Measurements from ENCODE around the gene FAAP24. TPM values are rescaled to one million over a fixed set of nuclear protein-coding genes. Genes with fewer than 3 reads are reported as not detected.
"Not testable (repeated sequence)": the region's sequence is repeated elsewhere in the genome, so short reads cannot be mapped to it uniquely, and the experiment has no call there.

FAAP24 gene
- total RNA-seq, 1 donor from 2014 or later, result 4.1 TPM

DNA sequence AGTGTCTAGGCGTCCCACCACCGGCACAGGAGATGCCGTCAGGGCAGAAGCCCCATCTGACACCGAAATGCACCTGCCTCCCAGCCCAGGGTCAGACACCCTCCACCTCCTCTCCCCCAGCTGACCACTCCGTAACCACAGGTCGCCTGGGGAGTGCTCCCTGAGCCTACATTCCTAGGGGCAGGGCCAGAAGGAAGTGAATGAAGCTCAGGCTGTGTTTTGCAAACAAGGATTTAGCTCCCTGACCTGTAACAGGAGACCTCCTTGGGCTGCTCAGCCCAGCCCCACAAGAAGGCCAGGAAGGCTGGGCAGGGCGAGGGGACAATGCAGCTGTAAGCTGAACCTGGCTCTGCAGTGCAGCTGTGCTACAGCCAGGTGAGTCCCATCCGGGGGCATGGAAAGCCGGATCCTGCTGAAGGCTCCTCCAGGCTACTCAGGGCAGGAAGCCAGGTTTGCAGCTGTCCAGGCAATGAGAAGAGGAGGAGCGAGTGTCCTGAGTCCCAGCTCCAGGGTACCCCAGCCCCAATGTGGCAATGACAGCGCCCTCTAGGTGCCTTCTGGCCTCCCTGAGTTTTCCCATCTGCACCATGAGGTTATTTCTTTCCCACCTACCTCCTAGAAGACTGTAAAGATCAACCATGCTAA lies 50.6 kb downstream of the FAAP24 start:
- FAIRE-seq, result no peak
- Mint-ChIP-seq H3K4me3 (ENCODE audit: unreplicated experiment) (no peak overlapping the region), H3K36me3 (ENCODE audit: low read depth, unreplicated experiment) (peaks cover 11% of the 10 kb centered on the region)

DNA sequence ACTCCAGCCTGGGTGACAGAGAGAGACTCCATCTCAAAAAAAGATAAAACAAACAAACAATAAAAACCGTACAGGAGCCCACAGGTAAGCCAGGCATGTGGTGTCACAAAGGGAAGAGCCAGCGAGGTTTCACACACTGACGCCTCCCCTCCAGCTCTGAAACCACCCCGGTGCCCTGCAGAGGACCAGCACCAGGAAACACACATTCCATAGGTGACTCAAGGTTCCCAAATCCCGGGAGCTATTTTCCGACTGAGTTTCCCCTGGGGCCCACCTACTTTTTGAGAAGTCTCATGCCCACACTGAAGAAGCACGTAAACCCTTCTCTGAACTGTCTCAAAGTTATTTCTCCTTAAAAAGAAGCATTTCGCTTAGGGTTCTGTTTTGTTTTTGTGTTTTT lies 52.4 kb downstream of the FAAP24 start:
- Histone ChIP-seq H3K27me3 (ENCODE audit: insufficient read depth, low read length) (no peaks in the 10 kb centered on the region), H3K4me3 (ENCODE audit: insufficient read depth, low read depth, low read length) (no peak overlapping the region), H3K36me3 (ENCODE audit: insufficient read depth, low read length) (no peaks in the 10 kb centered on the region), H3K4me2 (ENCODE audit: low read length) (no peak overlapping the region), H3K9me3 (ENCODE audit: insufficient read depth, low read depth, low read length) (no peaks in the 10 kb centered on the region), H4K20me1 (ENCODE audit: insufficient read depth, low read length) (no peaks in the 10 kb centered on the region), H3K27ac (ENCODE audit: low read depth, low read length) (no peak overlapping the region), H3K9ac (ENCODE audit: low read length) (no peak overlapping the region), H3K4me1 (ENCODE audit: insufficient read depth, low read length) (no peaks in the 10 kb centered on the region), H3K79me2 (ENCODE audit: insufficient read depth, low read length) (no peaks in the 10 kb centered on the region), H2AFZ (ENCODE audit: low read depth, low read length) (no peak overlapping the region)
- Mint-ChIP-seq H3K36me3 (ENCODE audit: low read depth, unreplicated experiment) (peaks cover 8% of the 10 kb centered on the region), H3K9me3 (ENCODE audit: unreplicated experiment) (peaks cover 3% of the 10 kb centered on the region), H3K4me3 (ENCODE audit: unreplicated experiment) (no peak overlapping the region), H3K4me1 (ENCODE audit: low read depth, unreplicated experiment) (no peaks in the 10 kb centered on the region), H3K27me3 (ENCODE audit: low read depth, unreplicated experiment) (no peaks in the 10 kb centered on the region), H3K27ac (ENCODE audit: unreplicated experiment) (no peak overlapping the region)
- TF ChIP-seq, protein P1, sequence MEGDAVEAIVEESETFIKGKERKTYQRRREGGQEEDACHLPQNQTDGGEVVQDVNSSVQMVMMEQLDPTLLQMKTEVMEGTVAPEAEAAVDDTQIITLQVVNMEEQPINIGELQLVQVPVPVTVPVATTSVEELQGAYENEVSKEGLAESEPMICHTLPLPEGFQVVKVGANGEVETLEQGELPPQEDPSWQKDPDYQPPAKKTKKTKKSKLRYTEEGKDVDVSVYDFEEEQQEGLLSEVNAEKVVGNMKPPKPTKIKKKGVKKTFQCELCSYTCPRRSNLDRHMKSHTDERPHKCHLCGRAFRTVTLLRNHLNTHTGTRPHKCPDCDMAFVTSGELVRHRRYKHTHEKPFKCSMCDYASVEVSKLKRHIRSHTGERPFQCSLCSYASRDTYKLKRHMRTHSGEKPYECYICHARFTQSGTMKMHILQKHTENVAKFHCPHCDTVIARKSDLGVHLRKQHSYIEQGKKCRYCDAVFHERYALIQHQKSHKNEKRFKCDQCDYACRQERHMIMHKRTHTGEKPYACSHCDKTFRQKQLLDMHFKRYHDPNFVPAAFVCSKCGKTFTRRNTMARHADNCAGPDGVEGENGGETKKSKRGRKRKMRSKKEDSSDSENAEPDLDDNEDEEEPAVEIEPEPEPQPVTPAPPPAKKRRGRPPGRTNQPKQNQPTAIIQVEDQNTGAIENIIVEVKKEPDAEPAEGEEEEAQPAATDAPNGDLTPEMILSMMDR (IDR thresholded peaks at IDR 0.05; ENCODE audit: insufficient read depth, low read depth, low read length), result no peak
- no peak for TF ChIP-seq EZH2 (IDR thresholded peaks at IDR 0.05; ENCODE audit: insufficient read depth, low read length)
- DNase-seq (ENCODE audit: low read depth) (no peak), FAIRE-seq (no peak)

More for the DNA sequence above, 50.6 kb downstream of the FAAP24 start:
- H2AFZ ChIP-seq (ENCODE audit: low read depth, low read length), result no peak overlapping the region
- TF ChIP-seq, protein P1 (IDR thresholded peaks at IDR 0.05; ENCODE audit: insufficient read depth, low read depth, low read length), result no peak
- TF ChIP-seq EZH2 (IDR thresholded peaks at IDR 0.05; ENCODE audit: insufficient read depth, low read length), result no peak
- no peak overlapping the region for H3K4me3 ChIP-seq (ENCODE audit: insufficient read depth, low read depth, low read length)
- H3K27me3 ChIP-seq (ENCODE audit: insufficient read depth, low read length), result no peaks in the 10 kb centered on the region
- Mint-ChIP-seq H3K4me1 (ENCODE audit: low read depth, unreplicated experiment) (no peaks in the 10 kb centered on the region), H3K27me3 (ENCODE audit: low read depth, unreplicated experiment) (no peaks in the 10 kb centered on the region), H3K27ac (ENCODE audit: unreplicated experiment) (no peak overlapping the region), H3K9me3 (ENCODE audit: unreplicated experiment) (peaks cover 2% of the 10 kb centered on the region)
- no peak overlapping the region for H3K9ac ChIP-seq (ENCODE audit: low read length)
- H3K36me3 ChIP-seq (ENCODE audit: insufficient read depth, low read length), result no peaks in the 10 kb centered on the region
- H3K79me2 ChIP-seq (ENCODE audit: insufficient read depth, low read length), result no peaks in the 10 kb centered on the region
- no peak overlapping the region for H3K27ac ChIP-seq (ENCODE audit: low read depth, low read length)
- no peak overlapping the region for H3K4me2 ChIP-seq (ENCODE audit: low read length)
- no peaks in the 10 kb centered on the region for H3K9me3 ChIP-seq (ENCODE audit: insufficient read depth, low read depth, low read length)
- no peak for DNase-seq (ENCODE audit: low read depth)
- no peaks in the 10 kb centered on the region for H3K4me1 ChIP-seq (ENCODE audit: insufficient read depth, low read length)
- H4K20me1 ChIP-seq (ENCODE audit: insufficient read depth, low read length), result no peaks in the 10 kb centered on the region

- not testable (repeated sequence) for DNase-seq (ENCODE audit: low read depth); H3K9me3 Mint-ChIP-seq (ENCODE audit: unreplicated experiment); H3K4me3 Mint-ChIP-seq (ENCODE audit: unreplicated experiment); H3K4me3 ChIP-seq (ENCODE audit: insufficient read depth, low read depth, low read length); H2AFZ ChIP-seq (ENCODE audit: low read depth, low read length); H3K27me3 Mint-ChIP-seq (ENCODE audit: low read depth, unreplicated experiment); H3K36me3 ChIP-seq (ENCODE audit: insufficient read depth, low read length); H3K79me2 ChIP-seq (ENCODE audit: insufficient read depth, low read length); H3K4me1 Mint-ChIP-seq (ENCODE audit: low read depth, unreplicated experiment); H3K27ac Mint-ChIP-seq (ENCODE audit: unreplicated experiment); FAIRE-seq; H3K9me3 ChIP-seq (ENCODE audit: insufficient read depth, low read depth, low read length); H3K36me3 Mint-ChIP-seq (ENCODE audit: low read depth, unreplicated experiment); H4K20me1 ChIP-seq (ENCODE audit: insufficient read depth, low read length); H3K4me1 ChIP-seq (ENCODE audit: insufficient read depth, low read length); H3K9ac ChIP-seq (ENCODE audit: low read length); H3K4me2 ChIP-seq (ENCODE audit: low read length); H3K27me3 ChIP-seq (ENCODE audit: insufficient read depth, low read length); H3K27ac ChIP-seq (ENCODE audit: low read depth, low read length)
Measured at GRCh38 chr19:33025468-33026238, 53.6 kb downstream of the FAAP24 start.

- not testable (repeated sequence) for DNase-seq (ENCODE audit: low read depth); H3K9me3 ChIP-seq (ENCODE audit: insufficient read depth, low read depth, low read length); H4K20me1 ChIP-seq (ENCODE audit: insufficient read depth, low read length); H3K36me3 ChIP-seq (ENCODE audit: insufficient read depth, low read length); H3K79me2 ChIP-seq (ENCODE audit: insufficient read depth, low read length); H3K4me2 ChIP-seq (ENCODE audit: low read length); H3K9ac ChIP-seq (ENCODE audit: low read length); H3K27ac Mint-ChIP-seq (ENCODE audit: unreplicated experiment); H3K27me3 ChIP-seq (ENCODE audit: insufficient read depth, low read length); H2AFZ ChIP-seq (ENCODE audit: low read depth, low read length); H3K27me3 Mint-ChIP-seq (ENCODE audit: low read depth, unreplicated experiment); H3K9me3 Mint-ChIP-seq (ENCODE audit: unreplicated experiment); H3K4me3 Mint-ChIP-seq (ENCODE audit: unreplicated experiment); H3K36me3 Mint-ChIP-seq (ENCODE audit: low read depth, unreplicated experiment); FAIRE-seq; H3K4me3 ChIP-seq (ENCODE audit: insufficient read depth, low read depth, low read length); H3K27ac ChIP-seq (ENCODE audit: low read depth, low read length); H3K4me1 Mint-ChIP-seq (ENCODE audit: low read depth, unreplicated experiment); H3K4me1 ChIP-seq (ENCODE audit: insufficient read depth, low read length)
Measured at GRCh38 chr19:33026602-33027001, 54.6 kb downstream of the FAAP24 start.
